ENCODE results near the gene NEDD8. TPM values are rescaled to one million over a fixed set of nuclear protein-coding genes. Genes with fewer than 3 reads are reported as not detected.
A peak's percentile ranks its signal among the peaks of the same experiment; 100 is the strongest.

Gene NEDD8
- total and polyA plus RNA-seq, 4 experiments from 2014 or later, result 116 to 425 (median 239) TPM

DNA sequence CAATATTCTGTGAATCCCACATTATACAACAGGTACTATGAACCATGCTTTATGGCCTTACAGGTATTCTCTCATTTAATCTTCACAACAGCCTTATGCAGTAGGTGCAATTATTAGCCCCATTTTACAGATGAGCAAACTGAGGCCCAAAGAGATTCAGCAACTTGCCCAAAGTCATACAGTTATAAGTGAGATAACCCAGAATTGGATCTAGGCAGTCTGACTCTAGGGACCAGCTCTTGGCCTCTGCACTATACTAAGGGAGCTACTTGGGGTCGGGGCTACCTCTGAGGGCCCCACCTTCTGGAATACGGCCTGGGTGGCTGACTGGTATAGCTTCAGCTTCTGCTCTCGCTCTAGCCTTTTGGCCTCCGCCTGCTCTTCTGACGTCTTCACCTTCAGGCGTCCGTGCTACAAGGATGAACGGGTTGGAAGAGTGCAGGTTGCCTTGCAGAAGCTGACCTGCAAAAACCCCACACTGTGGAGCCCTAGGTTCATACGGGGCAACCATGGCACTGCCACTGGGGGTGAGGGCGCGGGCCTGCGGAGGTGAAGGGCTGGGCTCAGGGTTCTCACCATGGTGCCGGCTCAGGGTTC is 38.5 kb upstream of the NEDD8 start:
- CTCF ChIA-PET (ENCODE audit: partially characterized antibody), result interaction anchor here (0.6 to 6.5 kb wide), 18 partner anchors 10 to 166 kb away, joined by 3 to 84 read pairs (median 5); partner anchors contain the start of genes CIDEB, DHRS1, IPO4 and IRF9
- H3K4me1 ChIP-seq (ENCODE audit: insufficient read depth, low read length), result peaks cover 33% of the 10 kb centered on the region
- H3K4me1 Mint-ChIP-seq, result peaks cover 24 to 46% (median 39%) of the 10 kb centered on the region in 4 donors
- no peaks in the 10 kb centered on the region for H3K27me3 Mint-ChIP-seq
- intact Hi-C loops (cut with micrococcal nuclease), result loop anchor here (1.0 to 2.0 kb wide), 10 partner anchors 23 to 159 kb away; partner anchors contain the start of genes CBLN3, DCAF11, GMPR2 and KHNYN
- H3K9me3 ChIP-seq (ENCODE audit: control insufficient read depth in 1 of 2, low read length in 2 of 2), result no peaks in the 10 kb centered on the region
- peak overlapping the region; percentile 86 to 91 for H3K4me3 ChIP-seq (ENCODE audit: low read length in 2 of 2)
- POLR2A ChIA-PET (ENCODE audit: partially characterized antibody), result interaction anchor here (0.7 to 6.8 kb wide), 26 partner anchors 10 to 189 kb away, joined by 3 to 128 read pairs (median 8); partner anchors contain the start of genes CBLN3, CHMP4A, CIDEB and DCAF11
- H3K27ac ChIP-seq (ENCODE audit: low read depth, low read length), result peak overlapping the region; percentile 94
- no peaks in the 10 kb centered on the region for H3K9me3 Mint-ChIP-seq
- peaks cover 27 to 37% of the 10 kb centered on the region in 2 donors for H3K36me3 Mint-ChIP-seq
- peaks cover 24% of the 10 kb centered on the region for H3K36me3 ChIP-seq (ENCODE audit: insufficient read depth, low read length)
- no peak for DNase-seq
- peak overlapping the region; percentile 91 to 100 (median 96) for H3K27ac Mint-ChIP-seq
- no peaks in the 10 kb centered on the region for H3K27me3 ChIP-seq (ENCODE audit: insufficient read depth, low read length)
- peak overlapping the region; percentile 90 to 95 (median 91) for H3K4me3 Mint-ChIP-seq

DNA sequence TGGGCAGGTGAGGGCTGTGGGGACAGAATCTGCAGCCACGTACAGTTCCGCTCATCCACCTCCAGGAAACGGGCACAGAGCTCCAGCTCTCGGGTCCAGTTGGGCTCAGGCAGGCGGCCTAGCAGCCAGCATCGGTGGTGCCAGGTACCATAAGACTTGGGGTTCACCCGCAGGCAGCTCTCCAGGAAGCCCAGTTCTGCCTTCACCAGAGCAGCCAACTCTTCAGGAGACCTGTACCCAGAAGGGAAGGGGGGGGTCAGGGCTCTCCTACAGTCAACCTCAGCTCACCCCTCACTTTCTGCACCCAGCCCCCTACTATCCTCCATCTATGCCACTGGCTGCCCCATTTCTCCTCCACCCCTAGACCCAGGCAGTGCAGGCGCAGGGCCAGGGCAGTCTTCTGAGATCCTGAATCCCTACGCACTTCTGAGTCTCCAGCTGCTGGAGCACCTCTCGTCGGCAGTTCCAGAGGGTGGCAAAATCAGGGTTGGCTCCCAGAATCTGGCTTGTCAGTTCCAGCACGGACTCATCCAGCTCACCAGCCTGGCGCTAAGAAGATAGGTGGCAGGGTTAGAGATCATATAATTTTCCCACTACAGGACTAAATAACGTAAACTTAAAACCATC is 37.9 kb upstream of the NEDD8 start:
- DNase-seq, result peak in 1 of 5 donors; percentile 43
- Histone ChIP-seq H3K27ac (ENCODE audit: low read depth, low read length) (peak overlapping the region; percentile 94), H3K36me3 (ENCODE audit: insufficient read depth, low read length) (peaks cover 26% of the 10 kb centered on the region), H3K27me3 (ENCODE audit: insufficient read depth, low read length) (no peaks in the 10 kb centered on the region), H3K4me3 (ENCODE audit: low read length in 2 of 2) (no peak overlapping the region), H3K9me3 (ENCODE audit: control insufficient read depth in 1 of 2, low read length in 2 of 2) (no peaks in the 10 kb centered on the region), H3K4me1 (ENCODE audit: insufficient read depth, low read length) (peaks cover 33% of the 10 kb centered on the region)
- Mint-ChIP-seq H3K4me1 (peaks cover 24 to 46% (median 38%) of the 10 kb centered on the region in 4 donors), H3K27ac (peak overlapping the region in 5 of 7 donors; percentile 66 to 100 (median 96)), H3K36me3 (peaks cover 28 to 40% of the 10 kb centered on the region in 2 donors), H3K27me3 (no peaks in the 10 kb centered on the region), H3K4me3 (peak overlapping the region; percentile 13 to 95 (median 91)), H3K9me3 (no peaks in the 10 kb centered on the region)
- POLR2A ChIA-PET (ENCODE audit: partially characterized antibody), result interaction anchor here (0.7 to 6.8 kb wide), 21 partner anchors 10 to 172 kb away, joined by 3 to 128 read pairs (median 16); partner anchors contain the start of genes CBLN3, CHMP4A, CIDEB and DCAF11
- intact Hi-C loops (cut with micrococcal nuclease), result loop anchor here (2.0 kb wide), 1 partner anchor 75 kb away; the partner anchor contains the start of gene TM9SF1
- CTCF ChIA-PET (ENCODE audit: partially characterized antibody), result interaction anchor here (0.8 to 6.5 kb wide), 13 partner anchors 8 to 167 kb away, joined by 3 to 84 read pairs (median 7); partner anchors contain the start of genes CIDEB, DHRS1, IPO4 and LTB4R

DNA sequence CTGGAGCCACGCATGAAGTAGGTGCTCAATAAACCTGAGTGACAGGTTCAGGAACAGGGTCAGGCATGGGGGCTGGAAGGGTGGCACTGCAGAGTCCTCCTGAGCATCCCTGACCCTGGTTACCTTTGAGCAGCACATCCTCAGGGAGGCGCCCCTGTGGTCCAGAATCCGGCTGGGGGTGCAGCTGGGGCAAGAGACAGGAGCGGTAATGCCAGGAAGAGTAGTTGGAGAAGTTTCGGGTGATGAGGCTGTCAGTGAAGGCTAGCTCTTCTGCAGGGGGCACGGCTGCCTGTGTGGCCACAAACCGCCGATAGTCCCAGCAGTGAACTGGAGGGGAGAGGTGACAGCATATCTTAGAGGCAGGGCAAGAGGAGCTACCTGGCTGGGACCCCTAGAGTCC is 37.2 kb upstream of the NEDD8 start:
- POLR2A ChIA-PET (ENCODE audit: partially characterized antibody), result interaction anchor here (0.7 to 6.8 kb wide), 10 partner anchors 27 to 173 kb away, joined by 3 to 128 read pairs (median 24); partner anchors contain the start of genes CHMP4A, CIDEB, DHRS1 and LTB4R
- H3K36me3 ChIP-seq (ENCODE audit: insufficient read depth, low read length), result peaks cover 26% of the 10 kb centered on the region
- peak overlapping the region in 4 of 7 donors; percentile 15 to 56 (median 48) for H3K27ac Mint-ChIP-seq

DNA sequence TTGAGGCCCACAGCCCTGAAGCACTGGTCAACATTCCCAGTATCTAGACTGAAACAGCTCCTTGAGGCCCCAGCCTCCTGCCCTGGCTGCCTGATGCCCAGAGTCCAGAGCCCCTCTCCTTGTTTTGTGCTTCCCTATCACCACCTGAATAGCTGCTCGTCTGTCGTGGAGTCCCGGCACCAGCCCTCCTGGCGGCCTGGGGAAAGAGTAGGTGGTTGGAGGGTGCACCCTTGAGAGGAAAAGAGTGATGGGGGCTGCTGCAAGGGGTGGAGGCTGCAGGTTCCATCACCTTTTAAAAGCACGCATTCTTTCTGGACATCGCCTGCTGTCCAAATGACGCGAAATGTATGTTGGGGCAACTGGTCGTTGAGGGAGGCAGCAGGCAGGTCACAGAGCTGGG is 36.1 kb upstream of the NEDD8 start:
- peaks cover 34 to 49% of the 10 kb centered on the region in 2 donors for H3K36me3 Mint-ChIP-seq

More for the DNA sequence above, 37.2 kb upstream of the NEDD8 start:
- Mint-ChIP-seq H3K9me3 (no peaks in the 10 kb centered on the region), H3K36me3 (peaks cover 34 to 45% of the 10 kb centered on the region in 2 donors), H3K4me3 (peak overlapping the region in 3 of 8 donors; percentile 10 to 70 (median 61)), H3K4me1 (peaks cover 24 to 45% (median 37%) of the 10 kb centered on the region in 4 donors), H3K27me3 (no peaks in the 10 kb centered on the region)
- H3K27ac ChIP-seq (ENCODE audit: low read depth, low read length), result no peak overlapping the region
- H3K4me1 ChIP-seq (ENCODE audit: insufficient read depth, low read length), result peaks cover 30% of the 10 kb centered on the region
- H3K9me3 ChIP-seq (ENCODE audit: control insufficient read depth in 1 of 2, low read length in 2 of 2), result no peaks in the 10 kb centered on the region
- intact Hi-C loops (cut with micrococcal nuclease), result no loop called here
- H3K27me3 ChIP-seq (ENCODE audit: insufficient read depth, low read length), result no peaks in the 10 kb centered on the region
- CTCF ChIA-PET (ENCODE audit: partially characterized antibody), result interaction anchor here (0.8 to 6.5 kb wide), 10 partner anchors 9 to 167 kb away, joined by 3 to 84 read pairs (median 4); partner anchors contain the start of genes CIDEB, DHRS1, LTB4R and LTB4R2
- DNase-seq, result no peak
- H3K4me3 ChIP-seq (ENCODE audit: low read length in 2 of 2), result no peak overlapping the region

DNA sequence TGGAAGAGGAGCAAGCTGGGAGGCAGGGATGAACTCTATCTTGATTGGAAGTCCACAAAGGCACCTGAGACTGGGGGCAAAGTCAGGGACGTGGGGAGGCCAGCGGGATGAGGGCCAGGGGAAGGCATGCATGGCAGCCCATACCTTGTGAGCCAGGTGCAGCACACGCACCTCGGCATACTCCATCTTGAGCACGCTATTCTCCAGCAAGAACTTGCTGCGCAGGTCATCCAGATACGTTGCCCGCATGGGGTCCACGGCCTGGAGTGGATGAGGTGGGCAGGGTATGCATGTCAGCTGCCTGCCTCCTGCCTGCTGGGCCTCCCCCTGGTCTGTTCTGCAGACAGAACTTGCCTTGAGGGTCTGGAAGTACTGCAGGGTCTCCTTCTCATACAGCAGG is 35.3 kb upstream of the NEDD8 start:
- Histone ChIP-seq H3K36me3 (ENCODE audit: insufficient read depth, low read length) (peaks cover 26% of the 10 kb centered on the region), H3K27ac (ENCODE audit: low read depth, low read length) (no peak overlapping the region), H3K27me3 (ENCODE audit: insufficient read depth, low read length) (no peaks in the 10 kb centered on the region), H3K4me1 (ENCODE audit: insufficient read depth, low read length) (peaks cover 16% of the 10 kb centered on the region), H3K9me3 (ENCODE audit: control insufficient read depth in 1 of 2, low read length in 2 of 2) (no peaks in the 10 kb centered on the region), H3K4me3 (ENCODE audit: low read length in 2 of 2) (no peak overlapping the region)
- DNase-seq, result no peak
- ChIA-PET CTCF (ENCODE audit: partially characterized antibody) (interaction anchor here (6.5 kb wide), 1 partner anchor 25 kb away, joined by 84 read pairs; the partner anchor contains the start of gene TINF2), POLR2A (ENCODE audit: partially characterized antibody) (interaction anchor here (0.8 to 6.0 kb wide), 2 partner anchors 12 to 25 kb away, joined by 3 to 128 read pairs; partner anchors contain the start of gene TINF2)
- Mint-ChIP-seq H3K9me3 (no peaks in the 10 kb centered on the region), H3K4me1 (peaks cover 13 to 27% (median 21%) of the 10 kb centered on the region in 4 donors), H3K27me3 (no peaks in the 10 kb centered on the region), H3K27ac (peak overlapping the region in 1 of 7 donors; percentile 23), H3K4me3 (no peak overlapping the region), H3K36me3 (peaks cover 34 to 50% of the 10 kb centered on the region in 2 donors)
- intact Hi-C loops (cut with micrococcal nuclease), result no loop called here

More for the DNA sequence above, 36.1 kb upstream of the NEDD8 start:
- Histone ChIP-seq H3K4me3 (ENCODE audit: low read length in 2 of 2) (no peak overlapping the region), H3K27me3 (ENCODE audit: insufficient read depth, low read length) (no peaks in the 10 kb centered on the region), H3K9me3 (ENCODE audit: control insufficient read depth in 1 of 2, low read length in 2 of 2) (no peaks in the 10 kb centered on the region), H3K36me3 (ENCODE audit: insufficient read depth, low read length) (peaks cover 26% of the 10 kb centered on the region), H3K27ac (ENCODE audit: low read depth, low read length) (no peak overlapping the region), H3K4me1 (ENCODE audit: insufficient read depth, low read length) (peaks cover 21% of the 10 kb centered on the region)
- ChIA-PET POLR2A (ENCODE audit: partially characterized antibody) (interaction anchor here (0.8 to 6.0 kb wide), 2 partner anchors 11 to 26 kb away, joined by 3 to 128 read pairs; partner anchors contain the start of gene TINF2), CTCF (ENCODE audit: partially characterized antibody) (interaction anchor here (0.9 to 6.5 kb wide), 4 partner anchors 13 to 40 kb away, joined by 4 to 84 read pairs (median 24); partner anchors contain the start of genes CIDEB, LTB4R, LTB4R2 and TINF2)
- no peaks in the 10 kb centered on the region for H3K27me3 Mint-ChIP-seq
- no peaks in the 10 kb centered on the region for H3K9me3 Mint-ChIP-seq
- intact Hi-C loops (cut with micrococcal nuclease), result no loop called here
- no peak overlapping the region for H3K4me3 Mint-ChIP-seq
- H3K27ac Mint-ChIP-seq, result no peak overlapping the region
- DNase-seq, result no peak
- H3K4me1 Mint-ChIP-seq, result peaks cover 15 to 34% (median 27%) of the 10 kb centered on the region in 4 donors

DNA sequence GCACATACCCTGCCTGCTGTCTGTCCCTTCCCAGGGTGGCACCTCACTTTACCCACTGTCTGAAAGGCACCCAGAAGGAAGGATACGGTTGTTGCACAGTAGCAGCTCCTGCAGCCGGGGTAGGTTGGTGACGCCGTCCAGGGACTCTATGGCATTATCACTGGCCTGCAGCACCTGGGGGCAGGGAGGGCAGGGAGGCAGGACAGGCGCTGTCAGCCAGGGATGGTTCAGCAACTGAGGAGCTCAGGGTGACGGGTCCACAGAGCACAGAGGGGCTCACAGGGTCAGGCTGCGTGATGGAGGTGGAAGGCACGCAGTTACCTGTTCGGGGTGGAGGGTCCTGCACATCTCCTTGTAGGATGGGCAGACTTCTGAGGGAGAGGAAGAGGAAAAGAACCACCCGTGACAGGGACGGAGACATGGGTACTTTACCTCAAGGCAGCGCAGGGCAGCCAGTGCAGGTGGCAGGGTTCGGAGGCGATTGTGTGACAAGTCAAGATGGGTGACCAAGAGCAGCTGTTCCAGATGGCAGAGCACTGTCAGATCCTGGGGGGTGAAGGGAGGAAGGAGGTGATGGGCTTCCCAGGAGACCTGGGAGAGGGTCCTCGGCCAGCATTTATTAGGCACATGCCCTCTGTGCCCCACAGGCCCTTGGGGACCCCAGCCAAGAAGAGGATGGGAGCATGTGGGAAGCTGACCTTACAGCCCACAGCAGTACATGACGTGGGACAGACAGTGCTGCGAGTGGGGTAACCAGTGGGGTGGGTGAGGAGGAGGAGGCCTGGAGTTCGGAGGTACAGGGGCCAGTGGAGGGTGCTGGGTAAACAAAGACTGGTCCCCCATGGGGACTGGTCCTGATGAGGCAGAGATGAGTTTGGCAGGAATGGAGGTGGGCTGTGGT is 34.4 kb upstream of the NEDD8 start:
- H3K27me3 ChIP-seq (ENCODE audit: insufficient read depth, low read length), result no peaks in the 10 kb centered on the region
- intact Hi-C loops (cut with micrococcal nuclease), result no loop called here
- no peak overlapping the region for H3K27ac ChIP-seq (ENCODE audit: low read depth, low read length)
- peak overlapping the region in 1 of 8 donors; percentile 3 for H3K4me3 Mint-ChIP-seq
- no peak for DNase-seq
- H3K36me3 ChIP-seq (ENCODE audit: insufficient read depth, low read length), result peaks cover 26% of the 10 kb centered on the region
- H3K27me3 Mint-ChIP-seq, result no peaks in the 10 kb centered on the region
- ChIA-PET CTCF (ENCODE audit: partially characterized antibody) (interaction anchor here (6.5 kb wide), 1 partner anchor 24 kb away, joined by 84 read pairs; the partner anchor contains the start of gene TINF2), POLR2A (ENCODE audit: partially characterized antibody) (interaction anchor here (1.4 to 6.0 kb wide), 2 partner anchors 25 to 33 kb away, joined by 4 to 128 read pairs; partner anchors contain the start of genes DHRS1, NOP9 and TINF2)
- H3K4me1 ChIP-seq (ENCODE audit: insufficient read depth, low read length), result peaks cover 7% of the 10 kb centered on the region
- peak overlapping the region in 4 of 7 donors; percentile 23 to 85 (median 64) for H3K27ac Mint-ChIP-seq
- no peak overlapping the region for H3K4me3 ChIP-seq (ENCODE audit: low read length in 2 of 2)
- H3K36me3 Mint-ChIP-seq, result peaks cover 34 to 53% of the 10 kb centered on the region in 2 donors
- H3K9me3 ChIP-seq (ENCODE audit: control insufficient read depth in 1 of 2, low read length in 2 of 2), result no peaks in the 10 kb centered on the region
- H3K9me3 Mint-ChIP-seq, result no peaks in the 10 kb centered on the region
- H3K4me1 Mint-ChIP-seq, result peaks cover 4 to 18% (median 12%) of the 10 kb centered on the region in 4 donors
